PC-3 (cell line): ENCODE results near the gene PPM1E. TPM values are rescaled to one million over a fixed set of nuclear protein-coding genes. Genes with fewer than 3 reads are reported as not detected.

Source experiments
- ATAC-seq: fragments of 200-7000 bp; cut with Tn5 transposase; 2 replicates; pipeline ENCODE4 v1.9.1; 2020; ENCODE audit warnings: mild to moderate bottlenecking, moderate library complexity
- BruUV-seq: library from RNA; stranded (reverse); fragments of 400-500 nt; replicated peaks from 2 replicates; lab custom pipeline; 2021; lab: Mats Ljungman, UMichigan
- CTCF ChIA-PET: fragments of 300-600 bp; sonication (Branson Sonifier 250); formaldehyde crosslinking; loops from one replicate; lab custom pipeline; 2022; ENCODE audit warnings: antibody characterized with exemption; lab: Charles Lee
- POLR2A ChIA-PET: fragments of 300-600 bp; sonication (Branson Sonifier 250); formaldehyde crosslinking; loops from one replicate; lab custom pipeline; 2022; ENCODE audit warnings: antibody characterized with exemption; ENCODE audit not compliant: unreplicated experiment; lab: Charles Lee
- DNase-seq: peaks from one replicate; pipeline ENCODE4 v3.0.0-alpha.2; 2015
- H2AFZ ChIP-seq: fragments of 300-600 bp; sonication (generic); 2 replicates; pipeline ENCODE4 v1.6.0; 2016; ENCODE audit warnings: antibody characterized with exemption, low read length
- H3F3A ChIP-seq: fragments of 300-600 bp; sonication (generic); one replicate; pipeline ENCODE4 v1.6.0; 2017; ENCODE audit warnings: antibody characterized with exemption, low read length, control low read depth, mild to moderate bottlenecking; ENCODE audit not compliant: unreplicated experiment
- H3K27ac ChIP-seq: fragments of 300-600 bp; sonication (generic); 2 replicates; pipeline ENCODE4 v1.5.1; 2016; ENCODE audit warnings: mild to moderate bottlenecking, low read length
- H3K27me3 ChIP-seq: fragments of 300-600 bp; sonication (generic); 2 replicates; pipeline ENCODE4 v1.6.1; 2016; ENCODE audit warnings: low read length, mixed read lengths
- H3K36me3 ChIP-seq: fragments of 300-600 bp; sonication (generic); 2 replicates; pipeline ENCODE4 v1.6.1; 2016; ENCODE audit warnings: low read depth, mixed run types, low read length, mixed read lengths
- H3K4me1 ChIP-seq: fragments of 300-600 bp; sonication (generic); 2 replicates; pipeline ENCODE4 v1.5.1; 2016; ENCODE audit warnings: low read length; ENCODE audit not compliant: insufficient read depth
- H3K4me2 ChIP-seq: fragments of 300-600 bp; sonication (generic); 2 replicates; pipeline ENCODE4 v1.6.0; 2016; ENCODE audit warnings: low read length
- H3K4me3 ChIP-seq: fragments of 300-600 bp; sonication (generic); 2 replicates; pipeline ENCODE4 v1.5.1; 2016; ENCODE audit warnings: mild to moderate bottlenecking, low read length, mixed read lengths
- H3K79me2 ChIP-seq: fragments of 300-600 bp; sonication (generic); 2 replicates; pipeline ENCODE4 v1.6.1; 2017; ENCODE audit warnings: low read length, mixed read lengths
- H3K9ac ChIP-seq: fragments of 300-600 bp; sonication (generic); 2 replicates; pipeline ENCODE4 v1.6.0; 2016; ENCODE audit warnings: mild to moderate bottlenecking, low read length
- H3K9me2 ChIP-seq: fragments of 300-600 bp; sonication (generic); replicated peaks from 2 replicates; pipeline ENCODE4 v1.6.1; 2016; ENCODE audit warnings: mixed run types, low read length, mixed read lengths
- H3K9me3 ChIP-seq: fragments of 300-600 bp; sonication (generic); 2 replicates; pipeline ENCODE4 v1.6.1; 2016; ENCODE audit warnings: low read length, mixed read lengths
- H4K20me1 ChIP-seq: fragments of 300-600 bp; sonication (generic); 2 replicates; pipeline ENCODE4 v1.6.1; 2016; ENCODE audit warnings: low read length, mixed read lengths
- CTCF ChIP-seq: fragments of 300-600 bp; sonication (generic); conservative IDR thresholded peaks from 2 replicates; pipeline ENCODE4 v1.5.1; 2017; ENCODE audit warnings: antibody characterized with exemption, low read depth, mild to moderate bottlenecking, low read length
- EZH2 ChIP-seq: fragments of 300-600 bp; sonication (generic); IDR thresholded peaks from one replicate; pipeline ENCODE4 v1.6.1; 2017; ENCODE audit warnings: antibody characterized with exemption, mild to moderate bottlenecking, low read length; ENCODE audit not compliant: unreplicated experiment
- EZH2phosphoT487 ChIP-seq: fragments of 300-600 bp; sonication (generic); IDR thresholded peaks from 2 replicates; pipeline ENCODE4 v1.6.1; 2018; ENCODE audit warnings: mild to moderate bottlenecking, antibody characterized with exemption, low read length, borderline replicate concordance
- intact Hi-C: fragments of 100-400 bp; cut with micrococcal nuclease; formaldehyde crosslinking; loops from 2 replicates; pipeline ENCODE4 v1.9.0; 2023
- total RNA-seq: library from RNA; depleted of rRNA; stranded (reverse); fragments of >200 nt; gene quantifications from 2 replicates; pipeline ENCODE4 v1.2.3, GENCODE V29; 2014

PPM1E gene
- total RNA-seq, 1 experiment from 2014 or later: not detected

- H3K27me3 ChIP-seq: peaks cover 30% of the 10 kb centered on the region; the same call in 1 of the 2 replicates
- CTCF ChIA-PET: no interaction called here
These were observed 53.2 kb downstream of the PPM1E start for GRCh38 chr17:58808609-58809563.

GRCh38 chr17:58809564-58809936 lies 53.9 kb downstream of the PPM1E start:
- Histone ChIP-seq H2AFZ (no peak overlapping the region), H3F3A (no peaks in the 10 kb centered on the region), H3K4me2 (no peak overlapping the region), H3K27me3 (peaks cover 30% of the 10 kb centered on the region; the same call in 1 of the 2 replicates), H3K9ac (no peak overlapping the region), H4K20me1 (no peaks in the 10 kb centered on the region), H3K36me3 (no peaks in the 10 kb centered on the region), H3K79me2 (no peaks in the 10 kb centered on the region), H3K9me2 (no peaks in the 10 kb centered on the region), H3K27ac (no peak overlapping the region), H3K4me1 (no peaks in the 10 kb centered on the region), H3K9me3 (no peaks in the 10 kb centered on the region), H3K4me3 (no peak overlapping the region)
- POLR2A ChIA-PET: no interaction called here
- TF ChIP-seq CTCF: no peak
- TF ChIP-seq EZH2: no peak
- no peak for TF ChIP-seq EZH2phosphoT487
- intact Hi-C loops: no loop called here
- no peak for ATAC-seq
- DNase-seq: no peak
- no TSS peak for BruUV-seq
- CTCF ChIA-PET: no interaction called here

More at GRCh38 chr17:58808609-58809563, 53.2 kb downstream of the PPM1E start:
- POLR2A ChIA-PET: no interaction called here
- Histone ChIP-seq H3K9ac (no peak overlapping the region), H3F3A (no peaks in the 10 kb centered on the region), H3K4me2 (no peak overlapping the region), H3K27ac (no peak overlapping the region), H3K9me2 (no peaks in the 10 kb centered on the region), H3K9me3 (no peaks in the 10 kb centered on the region), H3K4me3 (no peak overlapping the region), H3K36me3 (no peaks in the 10 kb centered on the region), H3K79me2 (no peaks in the 10 kb centered on the region), H3K4me1 (no peaks in the 10 kb centered on the region), H4K20me1 (no peaks in the 10 kb centered on the region), H2AFZ (no peak overlapping the region)
- ATAC-seq: no peak
- TF ChIP-seq EZH2phosphoT487 (no peak), EZH2 (no peak), CTCF (no peak)
- intact Hi-C loops: no loop called here
- no TSS peak for BruUV-seq
- no peak for DNase-seq

GRCh38 chr17:58811290-58811689 lies 55.6 kb downstream of the PPM1E start:
- Histone ChIP-seq H3K27ac (no peak overlapping the region), H3K27me3 (peaks cover 32% of the 10 kb centered on the region; the same call in 1 of the 2 replicates), H3K4me1 (no peaks in the 10 kb centered on the region), H3F3A (no peaks in the 10 kb centered on the region), H3K9me3 (no peaks in the 10 kb centered on the region), H3K9me2 (no peaks in the 10 kb centered on the region), H3K9ac (no peak overlapping the region), H3K4me2 (no peak overlapping the region), H3K79me2 (no peaks in the 10 kb centered on the region), H2AFZ (no peak overlapping the region), H3K4me3 (no peak overlapping the region), H3K36me3 (no peaks in the 10 kb centered on the region), H4K20me1 (no peaks in the 10 kb centered on the region)
- ATAC-seq: no peak
- intact Hi-C loops: no loop called here
- ChIA-PET CTCF (no interaction called here), POLR2A (no interaction called here)
- no TSS peak for BruUV-seq
- no peak for TF ChIP-seq EZH2
- DNase-seq: no peak
